DND-41 (cell line): ENCODE measurements around the gene EFTUD2.

Experiments used
- EZH2 ChIP-seq: IDR thresholded peaks from 3 replicates; pipeline ENCODE4 v1.6.1; 2012; ENCODE audit warnings: borderline replicate concordance, low read depth, mild to moderate bottlenecking, moderate library complexity, low read length, inconsistent platforms; ENCODE audit not compliant: severe bottlenecking
- TF ChIP-seq, protein P1 (sequence below): IDR thresholded peaks from 2 replicates; pipeline ENCODE4 v1.5.1; 2012; ENCODE audit warnings: borderline replicate concordance, low read length, moderate library complexity, mild to moderate bottlenecking; ENCODE audit not compliant: poor library complexity, severe bottlenecking; ENCODE audit errors: extremely low read depth

- TF ChIP-seq, protein P1, sequence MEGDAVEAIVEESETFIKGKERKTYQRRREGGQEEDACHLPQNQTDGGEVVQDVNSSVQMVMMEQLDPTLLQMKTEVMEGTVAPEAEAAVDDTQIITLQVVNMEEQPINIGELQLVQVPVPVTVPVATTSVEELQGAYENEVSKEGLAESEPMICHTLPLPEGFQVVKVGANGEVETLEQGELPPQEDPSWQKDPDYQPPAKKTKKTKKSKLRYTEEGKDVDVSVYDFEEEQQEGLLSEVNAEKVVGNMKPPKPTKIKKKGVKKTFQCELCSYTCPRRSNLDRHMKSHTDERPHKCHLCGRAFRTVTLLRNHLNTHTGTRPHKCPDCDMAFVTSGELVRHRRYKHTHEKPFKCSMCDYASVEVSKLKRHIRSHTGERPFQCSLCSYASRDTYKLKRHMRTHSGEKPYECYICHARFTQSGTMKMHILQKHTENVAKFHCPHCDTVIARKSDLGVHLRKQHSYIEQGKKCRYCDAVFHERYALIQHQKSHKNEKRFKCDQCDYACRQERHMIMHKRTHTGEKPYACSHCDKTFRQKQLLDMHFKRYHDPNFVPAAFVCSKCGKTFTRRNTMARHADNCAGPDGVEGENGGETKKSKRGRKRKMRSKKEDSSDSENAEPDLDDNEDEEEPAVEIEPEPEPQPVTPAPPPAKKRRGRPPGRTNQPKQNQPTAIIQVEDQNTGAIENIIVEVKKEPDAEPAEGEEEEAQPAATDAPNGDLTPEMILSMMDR, result no peak
- no peak for TF ChIP-seq EZH2
Measured at GRCh38 chr17:44830359-44831288, 68.6 kb downstream of the EFTUD2 start.
